ENCODE data around the gene TM4SF4.

DNA sequence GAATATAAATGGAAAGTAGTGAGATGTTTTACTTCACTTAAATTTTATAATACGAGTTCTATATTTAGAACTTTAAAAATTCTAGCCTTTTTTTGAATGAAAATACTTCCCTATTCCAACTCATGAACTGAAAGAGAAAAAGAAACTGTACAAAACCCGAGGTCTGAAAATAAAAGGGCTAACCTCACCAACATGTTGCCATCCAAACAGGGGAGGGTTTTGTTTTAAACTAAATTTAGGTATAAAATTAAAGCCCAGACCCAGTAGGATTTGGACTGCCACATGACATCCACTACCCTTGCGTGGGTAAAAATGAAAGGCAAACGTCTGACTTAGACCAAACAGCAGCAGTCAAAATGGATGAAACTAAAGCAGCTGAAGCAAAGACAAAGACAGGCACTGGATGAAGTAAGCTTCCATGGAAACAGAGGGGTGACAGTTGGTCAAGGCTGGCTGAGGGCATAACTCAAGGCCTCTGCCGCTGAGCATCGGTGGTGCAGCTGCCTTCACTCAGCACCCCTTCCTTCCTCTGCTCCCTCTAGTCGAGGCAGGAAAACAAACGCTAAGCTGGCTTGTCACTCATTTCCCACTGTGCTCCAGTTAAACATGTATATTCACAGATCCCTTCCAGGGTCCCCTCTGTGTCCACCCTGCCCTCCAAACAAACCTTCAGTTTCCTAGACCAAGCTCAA lies 58.1 kb downstream of the TM4SF4 start:
- TF ChIP-seq, protein P1, sequence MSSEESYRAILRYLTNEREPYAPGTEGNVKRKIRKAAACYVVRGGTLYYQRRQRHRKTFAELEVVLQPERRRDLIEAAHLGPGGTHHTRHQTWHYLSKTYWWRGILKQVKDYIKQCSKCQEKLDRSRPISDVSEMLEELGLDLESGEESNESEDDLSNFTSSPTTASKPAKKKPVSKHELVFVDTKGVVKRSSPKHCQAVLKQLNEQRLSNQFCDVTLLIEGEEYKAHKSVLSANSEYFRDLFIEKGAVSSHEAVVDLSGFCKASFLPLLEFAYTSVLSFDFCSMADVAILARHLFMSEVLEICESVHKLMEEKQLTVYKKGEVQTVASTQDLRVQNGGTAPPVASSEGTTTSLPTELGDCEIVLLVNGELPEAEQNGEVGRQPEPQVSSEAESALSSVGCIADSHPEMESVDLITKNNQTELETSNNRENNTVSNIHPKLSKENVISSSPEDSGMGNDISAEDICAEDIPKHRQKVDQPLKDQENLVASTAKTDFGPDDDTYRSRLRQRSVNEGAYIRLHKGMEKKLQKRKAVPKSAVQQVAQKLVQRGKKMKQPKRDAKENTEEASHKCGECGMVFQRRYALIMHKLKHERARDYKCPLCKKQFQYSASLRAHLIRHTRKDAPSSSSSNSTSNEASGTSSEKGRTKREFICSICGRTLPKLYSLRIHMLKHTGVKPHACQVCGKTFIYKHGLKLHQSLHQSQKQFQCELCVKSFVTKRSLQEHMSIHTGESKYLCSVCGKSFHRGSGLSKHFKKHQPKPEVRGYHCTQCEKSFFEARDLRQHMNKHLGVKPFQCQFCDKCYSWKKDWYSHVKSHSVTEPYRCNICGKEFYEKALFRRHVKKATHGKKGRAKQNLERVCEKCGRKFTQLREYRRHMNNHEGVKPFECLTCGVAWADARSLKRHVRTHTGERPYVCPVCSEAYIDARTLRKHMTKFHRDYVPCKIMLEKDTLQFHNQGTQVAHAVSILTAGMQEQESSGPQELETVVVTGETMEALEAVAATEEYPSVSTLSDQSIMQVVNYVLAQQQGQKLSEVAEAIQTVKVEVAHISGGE (tag by site-specific recombination; conservative IDR thresholded peaks at IDR 0.05; ENCODE audit: low read depth), result no peak
- TF ChIP-seq, protein P2, sequence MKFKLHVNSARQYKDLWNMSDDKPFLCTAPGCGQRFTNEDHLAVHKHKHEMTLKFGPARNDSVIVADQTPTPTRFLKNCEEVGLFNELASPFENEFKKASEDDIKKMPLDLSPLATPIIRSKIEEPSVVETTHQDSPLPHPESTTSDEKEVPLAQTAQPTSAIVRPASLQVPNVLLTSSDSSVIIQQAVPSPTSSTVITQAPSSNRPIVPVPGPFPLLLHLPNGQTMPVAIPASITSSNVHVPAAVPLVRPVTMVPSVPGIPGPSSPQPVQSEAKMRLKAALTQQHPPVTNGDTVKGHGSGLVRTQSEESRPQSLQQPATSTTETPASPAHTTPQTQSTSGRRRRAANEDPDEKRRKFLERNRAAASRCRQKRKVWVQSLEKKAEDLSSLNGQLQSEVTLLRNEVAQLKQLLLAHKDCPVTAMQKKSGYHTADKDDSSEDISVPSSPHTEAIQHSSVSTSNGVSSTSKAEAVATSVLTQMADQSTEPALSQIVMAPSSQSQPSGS (tag by site-specific recombination; IDR thresholded peaks at IDR 0.05; ENCODE audit: low read depth), result no peak
- TF ChIP-seq ZNF548 (tag by site-specific recombination; IDR thresholded peaks at IDR 0.05), result no peak
- TF ChIP-seq, protein P3, sequence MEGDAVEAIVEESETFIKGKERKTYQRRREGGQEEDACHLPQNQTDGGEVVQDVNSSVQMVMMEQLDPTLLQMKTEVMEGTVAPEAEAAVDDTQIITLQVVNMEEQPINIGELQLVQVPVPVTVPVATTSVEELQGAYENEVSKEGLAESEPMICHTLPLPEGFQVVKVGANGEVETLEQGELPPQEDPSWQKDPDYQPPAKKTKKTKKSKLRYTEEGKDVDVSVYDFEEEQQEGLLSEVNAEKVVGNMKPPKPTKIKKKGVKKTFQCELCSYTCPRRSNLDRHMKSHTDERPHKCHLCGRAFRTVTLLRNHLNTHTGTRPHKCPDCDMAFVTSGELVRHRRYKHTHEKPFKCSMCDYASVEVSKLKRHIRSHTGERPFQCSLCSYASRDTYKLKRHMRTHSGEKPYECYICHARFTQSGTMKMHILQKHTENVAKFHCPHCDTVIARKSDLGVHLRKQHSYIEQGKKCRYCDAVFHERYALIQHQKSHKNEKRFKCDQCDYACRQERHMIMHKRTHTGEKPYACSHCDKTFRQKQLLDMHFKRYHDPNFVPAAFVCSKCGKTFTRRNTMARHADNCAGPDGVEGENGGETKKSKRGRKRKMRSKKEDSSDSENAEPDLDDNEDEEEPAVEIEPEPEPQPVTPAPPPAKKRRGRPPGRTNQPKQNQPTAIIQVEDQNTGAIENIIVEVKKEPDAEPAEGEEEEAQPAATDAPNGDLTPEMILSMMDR (tag by site-specific recombination; IDR thresholded peaks at IDR 0.05), result no peak
- TF ChIP-seq ZBTB1 (tag by site-specific recombination; IDR thresholded peaks at IDR 0.05), result no peak
